Transverse colon (tissue), 4 donors: ENCODE data around the gene MAPKAP1. TPM values are rescaled to one million over a fixed set of nuclear protein-coding genes. Genes with fewer than 3 reads are reported as not detected.

Experiments used
- DNase-seq: peaks from one replicate; pipeline ENCODE4 v3.0.0-alpha.2; 2019
- H3K27ac ChIP-seq, 4 donors: fragments of 200-600 bp; sonication (generic); 2 replicates each; pipeline ENCODE4 v1.5.1; 2016 to 2018; ENCODE audit warnings: inconsistent platforms in 4 of 4
- H3K27me3 ChIP-seq: fragments of 200-600 bp; sonication (generic); 2 replicates; pipeline ENCODE4 v1.5.1; 2017; ENCODE audit warnings: inconsistent platforms
- H3K36me3 ChIP-seq, 4 donors: fragments of 200-600 bp; sonication (generic); 2 replicates each; pipeline ENCODE4 v1.5.1; 2017 to 2019; ENCODE audit warnings: inconsistent platforms in 4 of 4
- H3K4me1 ChIP-seq, 4 donors: fragments of 200-600 bp; sonication (generic); 2 replicates each; pipeline ENCODE4 v1.5.1; 2017 to 2020; ENCODE audit warnings: inconsistent platforms in 4 of 4
- H3K4me3 ChIP-seq, 4 donors: fragments of 200-600 bp; sonication (generic); 1 replicate in 1 of 4; 2 replicates in 3 of 4; pipeline versions ENCODE4 v1.5.1 to v1.6.1; 2017 to 2019; ENCODE audit warnings: inconsistent platforms in 4 of 4
- H3K9me3 ChIP-seq, 2 donors: fragments of 200-600 bp; sonication (generic); 2 replicates each; pipeline ENCODE4 v1.5.1; 2017 to 2019; ENCODE audit warnings: inconsistent platforms in 2 of 2
- EP300 ChIP-seq: sonication (generic); formaldehyde crosslinking; IDR thresholded peaks from one replicate; pipeline ENCODE4 v1.6.1; 2017; ENCODE audit warnings: antibody characterized with exemption, low read depth
- POLR2A ChIP-seq: fragments of 450-650 bp; IDR thresholded peaks from one replicate; pipeline ENCODE4 v1.6.1; 2016; ENCODE audit warnings: antibody characterized with exemption, mild to moderate bottlenecking, moderate library complexity
- POLR2AphosphoS5 ChIP-seq, 3 donors: sonication (generic); formaldehyde crosslinking; IDR thresholded peaks; one replicate each; pipeline ENCODE4 v1.6.1; 2016; ENCODE audit warnings: antibody characterized with exemption in 3 of 3
- WGBS, 2 donors: methylation state at CpG; one replicate each; pipeline ENCODE4 v1.1.5; 2018; ENCODE audit warnings: low coverage in 1 of 2; 5-methylcytosine and 5-hydroxymethylcytosine counted together
- in situ Hi-C, 4 donors: fragments of 200-750 bp; cut with MboI; loops; one replicate each; pipeline versions ENCODE4 v1.15.0 to v1.15.1; 2017; ENCODE audit warnings: low sequenced_read_pairs in 3 of 4, low pct_ligation_motif_present in 1 of 4, low pct_unique_long_range_greater_than_20kb in 1 of 4
- intact Hi-C: fragments of 100-400 bp; cut with DNase I; formaldehyde crosslinking; loops from one replicate; pipeline ENCODE4 v1.15.1; 2023; ENCODE audit warnings: low total_unique reads
- total RNA-seq, 4 donors: library from RNA; depleted of rRNA; stranded (reverse); fragments of >200 nt; gene quantifications; one replicate each; pipeline ENCODE4 v1.1.0, GENCODE V29; 2016
- TF ChIP-seq, protein P1 (sequence below), 5 experiments: fragments of 200-600 bp in 3 of 5; fragments of 450-650 bp in 2 of 5; sonication (generic) in 3 of 5; IDR thresholded peaks; 1 replicate in 2 of 5; 2 replicates in 3 of 5; pipeline ENCODE4 v1.5.1; 2016 to 2017; ENCODE audit warnings: antibody characterized with exemption in 5 of 5, inconsistent platforms in 3 of 5, mild to moderate bottlenecking in 2 of 5, moderate library complexity in 1 of 5

The MAPKAP1 gene
- total RNA-seq, 4 donors from 2014 or later = 59.8 to 83.4 (median 71.2) TPM

DNA sequence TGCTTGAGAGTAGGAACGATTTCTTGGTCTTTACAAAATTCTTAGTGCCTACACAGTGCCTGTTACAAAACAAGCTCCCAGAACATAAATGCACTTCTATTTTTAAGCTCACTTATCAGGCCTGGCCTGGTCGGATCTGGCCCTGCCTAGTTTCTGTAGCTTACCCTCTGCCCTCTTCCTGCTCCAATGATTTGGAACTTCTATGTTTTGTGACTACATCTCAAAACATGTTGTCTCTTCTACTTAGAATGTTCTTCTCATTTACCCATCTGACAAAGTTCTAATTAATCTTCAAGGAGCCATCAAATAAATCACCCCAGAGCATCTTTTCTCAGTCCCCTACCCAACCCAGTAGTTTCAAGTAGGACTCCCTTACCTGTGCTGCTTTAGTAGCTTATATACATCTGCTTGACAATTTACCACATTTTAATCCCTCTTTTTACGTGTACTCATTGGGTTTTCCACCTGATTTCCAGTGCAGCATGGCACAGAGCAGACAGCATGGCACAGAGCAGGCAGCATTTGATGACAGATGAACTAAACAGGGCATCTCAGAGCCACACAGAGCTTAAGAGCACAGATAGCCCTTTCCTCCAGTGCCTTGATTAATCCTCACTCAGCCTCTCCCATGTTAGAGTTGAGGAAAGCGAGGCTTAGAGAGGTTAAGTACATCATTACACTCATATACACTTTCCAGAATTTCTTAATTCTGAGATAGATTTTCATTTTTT, 171.9 kb downstream of the MAPKAP1 start:
- WGBS, 2 donors = 60 to 86% methylated on average over 4 of the region's 4 CpGs
- in situ Hi-C loops = no loop called here
- Histone ChIP-seq H3K27me3 (no peaks in the 10 kb centered on the region), H3K9me3 (no peaks in the 10 kb centered on the region), H3K4me3 (no peak overlapping the region), H3K27ac (no peak overlapping the region), H3K36me3 (no peaks in the 10 kb centered on the region), H3K4me1 (peaks cover 4 to 30% (median 14%) of the 10 kb centered on the region in 4 donors)
- intact Hi-C loops = no loop called here
- no peak for TF ChIP-seq POLR2A
- TF ChIP-seq POLR2AphosphoS5 (IDR thresholded peaks at IDR 0.05) = no peak
- no peak for TF ChIP-seq EP300
- TF ChIP-seq, protein P1, sequence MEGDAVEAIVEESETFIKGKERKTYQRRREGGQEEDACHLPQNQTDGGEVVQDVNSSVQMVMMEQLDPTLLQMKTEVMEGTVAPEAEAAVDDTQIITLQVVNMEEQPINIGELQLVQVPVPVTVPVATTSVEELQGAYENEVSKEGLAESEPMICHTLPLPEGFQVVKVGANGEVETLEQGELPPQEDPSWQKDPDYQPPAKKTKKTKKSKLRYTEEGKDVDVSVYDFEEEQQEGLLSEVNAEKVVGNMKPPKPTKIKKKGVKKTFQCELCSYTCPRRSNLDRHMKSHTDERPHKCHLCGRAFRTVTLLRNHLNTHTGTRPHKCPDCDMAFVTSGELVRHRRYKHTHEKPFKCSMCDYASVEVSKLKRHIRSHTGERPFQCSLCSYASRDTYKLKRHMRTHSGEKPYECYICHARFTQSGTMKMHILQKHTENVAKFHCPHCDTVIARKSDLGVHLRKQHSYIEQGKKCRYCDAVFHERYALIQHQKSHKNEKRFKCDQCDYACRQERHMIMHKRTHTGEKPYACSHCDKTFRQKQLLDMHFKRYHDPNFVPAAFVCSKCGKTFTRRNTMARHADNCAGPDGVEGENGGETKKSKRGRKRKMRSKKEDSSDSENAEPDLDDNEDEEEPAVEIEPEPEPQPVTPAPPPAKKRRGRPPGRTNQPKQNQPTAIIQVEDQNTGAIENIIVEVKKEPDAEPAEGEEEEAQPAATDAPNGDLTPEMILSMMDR (IDR thresholded peaks at IDR 0.05) = no peak
- DNase-seq = no peak

DNA sequence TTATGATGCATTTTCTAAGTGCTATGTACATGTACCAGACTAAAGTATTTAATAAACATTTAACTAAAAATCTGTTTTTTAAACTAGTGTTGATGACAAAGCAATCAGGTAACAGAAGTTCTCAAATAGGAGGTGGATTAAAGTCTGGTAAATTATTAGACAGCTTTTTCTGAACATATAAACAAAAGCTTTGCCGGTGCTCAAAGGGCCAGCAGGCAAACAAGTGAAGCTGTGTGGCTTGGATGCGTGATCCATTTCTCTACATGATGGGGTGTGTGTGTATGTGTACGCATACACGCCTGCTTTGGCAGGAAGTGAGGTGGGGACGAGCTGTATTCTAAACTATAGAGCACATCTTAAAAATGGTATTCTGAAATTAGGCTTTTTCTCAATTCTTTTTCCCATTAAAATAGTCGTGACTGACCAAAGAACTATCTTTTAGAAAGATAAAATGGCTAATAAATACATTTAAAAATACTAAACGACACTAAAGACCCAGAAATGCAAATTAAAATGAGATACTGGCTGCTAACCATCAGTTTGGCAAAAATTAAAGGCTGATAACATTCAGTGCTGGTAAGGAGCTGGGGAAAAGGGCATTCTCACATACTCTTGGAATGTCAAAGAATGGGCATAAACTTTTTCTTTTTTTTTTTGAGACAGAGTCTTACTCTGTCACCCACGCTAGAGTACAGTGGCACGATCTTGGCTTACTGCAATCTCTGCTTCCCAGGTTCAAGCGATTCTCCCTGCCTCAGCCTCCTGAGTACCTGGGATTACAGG, 174.0 kb downstream of the MAPKAP1 start:
- no peak for TF ChIP-seq POLR2AphosphoS5 (IDR thresholded peaks at IDR 0.05)
- TF ChIP-seq EP300 = no peak
- TF ChIP-seq, protein P1 (IDR thresholded peaks at IDR 0.05) = no peak
- TF ChIP-seq POLR2A = no peak
- Histone ChIP-seq H3K9me3 (no peaks in the 10 kb centered on the region), H3K4me1 (peaks cover 7 to 37% (median 14%) of the 10 kb centered on the region in 4 donors), H3K36me3 (no peaks in the 10 kb centered on the region), H3K27me3 (no peaks in the 10 kb centered on the region), H3K27ac (no peak overlapping the region), H3K4me3 (no peak overlapping the region)
- 71 to 86% methylated on average over 7 to 10 of the region's 10 CpGs for WGBS, 2 donors
- intact Hi-C loops = no loop called here
- in situ Hi-C loops = no loop called here
- no peak for DNase-seq

DNA sequence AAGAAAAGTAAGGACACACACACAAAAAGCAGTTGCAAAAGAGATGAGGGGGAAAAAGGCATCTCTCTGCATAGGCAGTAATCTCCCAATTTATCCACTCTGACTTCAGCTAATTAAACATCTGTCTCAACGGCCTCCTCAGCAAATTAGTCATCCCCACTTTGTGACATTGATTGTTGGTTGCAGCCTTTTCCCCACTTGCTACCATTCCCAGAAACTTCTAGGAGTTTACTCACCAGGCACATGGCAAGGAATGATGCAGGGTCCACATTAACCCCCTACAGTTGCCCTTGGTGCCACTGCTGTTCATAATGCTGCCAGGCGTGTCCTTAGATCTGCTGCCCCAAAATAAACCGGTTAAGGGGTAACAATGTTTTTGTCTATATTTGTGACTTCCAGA, 174.6 kb downstream of the MAPKAP1 start:
- in situ Hi-C loops (no loop called here), intact Hi-C loops (no loop called here)
- TF ChIP-seq, protein P1 (IDR thresholded peaks at IDR 0.05) = no peak
- TF ChIP-seq POLR2A = no peak
- TF ChIP-seq EP300 = no peak
- no peak for TF ChIP-seq POLR2AphosphoS5 (IDR thresholded peaks at IDR 0.05)
- Histone ChIP-seq H3K27me3 (no peaks in the 10 kb centered on the region), H3K4me3 (no peak overlapping the region), H3K4me1 (peaks cover under 1 to 33% (median 8%) of the 10 kb centered on the region in 4 donors), H3K36me3 (no peaks in the 10 kb centered on the region), H3K9me3 (no peaks in the 10 kb centered on the region), H3K27ac (no peak overlapping the region)
- no peak for DNase-seq
- 84% methylated on average over 3 of the region's 3 CpGs for WGBS, 2 donors
